Fibroblast of lung (primary cell): ENCODE measurements around the gene GGACT.

Source experiments
- CTCF ChIP-seq, 2 donors: IDR thresholded peaks in 1 of 2; conservative IDR thresholded peaks in 1 of 2; 1 replicate in 1 of 2; 2 replicates in 1 of 2; pipeline ENCODE4 v1.5.1; 2011 to 2012; ENCODE audit warnings: low read length in 2 of 2, control low read depth in 1 of 2, inconsistent platforms in 1 of 2, low read depth in 1 of 2, mild to moderate bottlenecking in 1 of 2
- EZH2 ChIP-seq: IDR thresholded peaks from 2 replicates; pipeline ENCODE4 v1.5.1; 2012; ENCODE audit warnings: low read length, control low read depth, mild to moderate bottlenecking; ENCODE audit errors: missing control alignments

GRCh38 chr13:100584896-100585295 is 3.7 kb downstream of the GGACT start:
- TF ChIP-seq CTCF (conservative IDR thresholded peaks at IDR 0.05 in 1 of 2, IDR thresholded peaks at IDR 0.05 in 1 of 2; ENCODE audit: low read depth in 1 of 2, low read length in 2 of 2) (no peak), EZH2 (no peak)
